A549 (cell line): ENCODE results near the gene TGFB1. TPM values are rescaled to one million over a fixed set of nuclear protein-coding genes. Genes with fewer than 3 reads are reported as not detected.

Source experiments
- ATAC-seq, 2 experiments: fragments of 200-7000 bp in 1 of 2; fragments of >200 bp in 1 of 2; cut with Nextera tagmentation in 1 of 2; cut with Tn5 transposase in 1 of 2; 3 replicates each; pipeline versions ENCODE4 v1.8.0 to v1.9.1; 2018 to 2020; ENCODE audit warnings: mild to moderate bottlenecking in 1 of 2, moderate library complexity in 1 of 2
- CTCF ChIA-PET: fragments of 300-600 bp; sonication (Branson Sonifier 250); formaldehyde crosslinking; extraction: SDS; loops from one replicate; lab custom pipeline; 2021; ENCODE audit warnings: antibody characterized with exemption, inconsistent platforms; lab: Yijun Ruan, JAX
- POLR2A ChIA-PET: fragments of 350-600 bp; formaldehyde crosslinking; extraction: SDS; loops from one replicate; lab custom pipeline; 2021; ENCODE audit warnings: antibody characterized with exemption, inconsistent platforms; lab: Yijun Ruan, JAX
- DNase-seq, 2 experiments: peaks; one replicate each; pipeline versions ENCODE4 v3.0.0 to v3.0.0-alpha.2; 2011 to 2016; ENCODE audit warnings: low read depth in 1 of 2, low spot score in 1 of 2
- FAIRE-seq: peaks from 2 replicates; lab custom pipeline; 2011; peaks lifted over from hg19 to GRCh38; lab: Jason Lieb, UNC
- H3K27ac ChIP-seq, 2 experiments: fragments of >200 bp; sonication (Bioruptor Twin); formaldehyde crosslinking; 3 replicates each; pipeline ENCODE4 v1.5.1; 2016 to 2017
- H3K4me1 ChIP-seq: fragments of >200 bp; sonication (Bioruptor Twin); formaldehyde crosslinking; 3 replicates; pipeline ENCODE4 v1.6.1; 2016
- H3K4me2 ChIP-seq: fragments of >200 bp; sonication (Bioruptor Twin); formaldehyde crosslinking; 3 replicates; pipeline ENCODE4 v1.6.1; 2016
- H3K4me3 ChIP-seq: fragments of >200 bp; sonication (Bioruptor Twin); formaldehyde crosslinking; 3 replicates; pipeline ENCODE4 v1.5.1; 2016
- H3K9me3 ChIP-seq: fragments of >200 bp; sonication (Bioruptor Twin); formaldehyde crosslinking; 3 replicates; pipeline ENCODE4 v1.6.1; 2016
- BHLHE40 ChIP-seq: IDR thresholded peaks from 2 replicates; pipeline ENCODE4 v1.6.1; 2012; ENCODE audit warnings: low read depth, low read length, inconsistent platforms
- CBX8 ChIP-seq: fragments of 200-600 bp; sonication (generic); IDR thresholded peaks from 2 replicates; pipeline ENCODE4 v1.6.1; 2016
- CEBPB ChIP-seq, 2 experiments: fragments of >200 bp in 1 of 2; sonication (Bioruptor Twin) in 1 of 2; formaldehyde crosslinking in 1 of 2; IDR thresholded peaks; 2 replicates each; pipeline ENCODE4 v1.6.1; 2012 to 2016
- E2F6 ChIP-seq: IDR thresholded peaks from 2 replicates; pipeline ENCODE4 v1.6.1; 2012; ENCODE audit warnings: low read depth, borderline replicate concordance
- EHF ChIP-seq: fragments of 250-450 bp; sonication (Bioruptor Pico); IDR thresholded peaks from 2 replicates; pipeline ENCODE4 v1.5.0; 2020; ENCODE audit warnings: mild to moderate bottlenecking
- EHMT2 ChIP-seq: fragments of 200-600 bp; sonication (generic); IDR thresholded peaks from 2 replicates; pipeline ENCODE4 v1.6.1; 2016; ENCODE audit warnings: antibody characterized with exemption, low read depth, mild to moderate bottlenecking, moderate library complexity
- FOSL2 ChIP-seq, 2 experiments: fragments of 450-650 bp in 1 of 2; fragments of >200 bp in 1 of 2; sonication (Bioruptor Twin) in 1 of 2; formaldehyde crosslinking; IDR thresholded peaks; 2 replicates each; pipeline versions ENCODE4 v1.5.0 to v1.6.1; 2016 to 2020; ENCODE audit warnings: mild to moderate bottlenecking in 1 of 2, moderate library complexity in 1 of 2
- HMGXB4 ChIP-seq: fragments of 250-450 bp; sonication (Bioruptor Pico); IDR thresholded peaks from 2 replicates; pipeline ENCODE4 v1.5.0; 2021; ENCODE audit warnings: mild to moderate bottlenecking, moderate library complexity, borderline replicate concordance
- JUN ChIP-seq, 2 experiments: fragments of >200 bp; sonication (Bioruptor Twin); formaldehyde crosslinking; IDR thresholded peaks; 2 replicates in 1 of 2; 3 replicates in 1 of 2; pipeline ENCODE4 v1.6.1; 2016 to 2017
- JUNB ChIP-seq: fragments of >200 bp; sonication (Bioruptor Twin); formaldehyde crosslinking; IDR thresholded peaks from 2 replicates; pipeline ENCODE4 v1.6.1; 2016
- MAZ ChIP-seq: fragments of 150-350 bp; IDR thresholded peaks from 2 replicates; pipeline ENCODE4 v1.6.1; 2014; ENCODE audit warnings: antibody characterized with exemption, low read depth, low read length, borderline replicate concordance
- NFE2L2 ChIP-seq: fragments of 150-350 bp; conservative IDR thresholded peaks from 2 replicates; pipeline ENCODE4 v1.6.1; 2014; ENCODE audit warnings: low read length
- NR3C1 ChIP-seq: fragments of >200 bp; sonication (Bioruptor Twin); formaldehyde crosslinking; IDR thresholded peaks from 3 replicates; pipeline ENCODE4 v1.6.1; 2017
- POLR2AphosphoS2 ChIP-seq: conservative IDR thresholded peaks from 2 replicates; pipeline ENCODE4 v1.6.1; 2012; ENCODE audit warnings: low read length, improper control_type of control experiment, inconsistent platforms
- RCOR1 ChIP-seq: fragments of 150-350 bp; IDR thresholded peaks from 2 replicates; pipeline ENCODE4 v1.6.1; 2014; ENCODE audit warnings: antibody characterized with exemption, low read length, low read depth
- TFCP2L1 ChIP-seq: fragments of 250-450 bp; sonication (Bioruptor Pico); IDR thresholded peaks from 2 replicates; pipeline ENCODE4 v1.5.0; 2021; ENCODE audit warnings: mild to moderate bottlenecking
- ZSCAN20 ChIP-seq: fragments of 250-450 bp; sonication (Bioruptor Pico); IDR thresholded peaks from 2 replicates; pipeline ENCODE4 v1.8.0; 2022; ENCODE audit warnings: mild to moderate bottlenecking, moderate library complexity
- WGBS: methylation state at CpG from one replicate; pipeline ENCODE4 v1.1.6; 2017; ENCODE audit errors: missing lambda C conversion rate; 5-methylcytosine and 5-hydroxymethylcytosine counted together
- polyA plus RNA-seq, 4 experiments: library from polyadenylated mRNA; depleted of rRNA in 3 of 4; stranded (reverse); fragments of >200 nt; fragmentation: RNase III in 1 of 4; extraction: RNeasy Plus Mini Kit Qiagen cat#74134 plus additional on column Dnase treatment in 1 of 4; gene quantifications; 2 replicates in 3 of 4; 3 replicates in 1 of 4; pipeline ENCODE4 v1.2.3, GENCODE V29; 2011 to 2017
- TF ChIP-seq, protein P1 (sequence below): IDR thresholded peaks from 2 replicates; pipeline ENCODE4 v1.6.1; 2012
- TF ChIP-seq, protein P2 (sequence below): IDR thresholded peaks from 2 replicates; pipeline ENCODE4 v1.6.1; 2012
- TF ChIP-seq, protein P3 (sequence below): fragments of 450-650 bp; IDR thresholded peaks from 2 replicates; pipeline ENCODE4 v1.6.1; 2014; ENCODE audit warnings: antibody characterized with exemption
- TF ChIP-seq, protein P4 (sequence below): fragments of 250-450 bp; sonication (Bioruptor Pico); IDR thresholded peaks from 2 replicates; pipeline ENCODE4 v1.5.0; 2020; ENCODE audit warnings: low read depth, mild to moderate bottlenecking, moderate library complexity

TGFB1 gene
- polyA plus RNA-seq, 2 of the 4 experiments (the other 2 are of a cell fraction): 6.0 to 83.2 TPM

DNA sequence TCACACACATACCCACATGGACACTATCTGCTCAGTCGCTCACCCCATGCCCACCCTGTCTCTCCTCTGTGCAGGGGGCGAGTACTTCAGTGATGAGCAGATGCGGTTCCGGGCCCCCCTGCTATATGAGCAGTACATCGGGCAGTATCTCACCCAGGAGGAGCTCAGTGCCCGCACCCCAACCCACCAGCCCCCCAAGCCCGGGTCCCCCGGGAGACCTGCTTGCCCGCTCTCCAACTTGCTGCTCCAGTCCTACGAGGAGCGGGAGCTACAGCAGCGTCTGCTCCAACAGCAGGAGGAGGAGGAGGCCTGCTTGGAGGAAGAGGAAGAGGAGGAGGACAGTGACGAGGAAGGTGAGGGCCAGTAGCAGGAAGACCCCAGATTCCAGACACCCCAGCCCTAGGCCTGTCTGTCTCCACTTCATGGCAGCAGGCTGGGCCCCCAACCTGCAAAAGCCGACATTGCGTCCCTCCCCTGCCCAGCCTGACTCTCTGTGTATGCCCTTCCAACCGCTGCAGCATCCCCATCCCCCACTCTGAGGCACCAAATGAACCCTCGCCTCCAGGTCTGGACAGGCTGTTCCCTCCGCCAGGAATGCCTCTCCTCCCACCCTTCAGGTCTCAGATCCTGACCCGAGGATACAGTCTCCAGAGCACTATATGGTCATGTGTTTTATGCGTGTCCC lies 34.1 kb downstream of the TGFB1 start:
- CTCF ChIA-PET: interaction anchor here (0.6 to 18.6 kb wide), 12 partner anchors 14 to 1491 kb away, joined by 3 to 295 read pairs (median 4); partner anchors contain the start of genes CCDC97, HNRNPUL1 and TGFB1
- Histone ChIP-seq H3K4me3 (no peak overlapping the region), H3K4me1 (peaks cover 35% of the 10 kb centered on the region), H3K9me3 (no peaks in the 10 kb centered on the region), H3K27ac (no peak overlapping the region), H3K4me2 (no peak overlapping the region)
- ATAC-seq (no peak), DNase-seq (no peak), FAIRE-seq (peak; percentile 63)
- POLR2A ChIA-PET: interaction anchor here (0.6 kb wide), 1 partner anchor 9 kb away, joined by 3 read pairs; the partner anchor contains the start of gene CCDC97
- WGBS: 88% methylated on average over 19 of the region's 20 CpGs
- TF ChIP-seq JUN (IDR thresholded peaks at IDR 0.05) (no peak; a peak in 2 of 5 replicates), BHLHE40 (no peak), MAZ (no peak), TFCP2L1 (CRISPR knock-in tag) (no peak), NFE2L2 (no peak), E2F6 (no peak), NR3C1 (no peak)
- TF ChIP-seq, protein P1, sequence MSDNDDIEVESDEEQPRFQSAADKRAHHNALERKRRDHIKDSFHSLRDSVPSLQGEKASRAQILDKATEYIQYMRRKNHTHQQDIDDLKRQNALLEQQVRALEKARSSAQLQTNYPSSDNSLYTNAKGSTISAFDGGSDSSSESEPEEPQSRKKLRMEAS: no peak
- TF ChIP-seq, protein P2, sequence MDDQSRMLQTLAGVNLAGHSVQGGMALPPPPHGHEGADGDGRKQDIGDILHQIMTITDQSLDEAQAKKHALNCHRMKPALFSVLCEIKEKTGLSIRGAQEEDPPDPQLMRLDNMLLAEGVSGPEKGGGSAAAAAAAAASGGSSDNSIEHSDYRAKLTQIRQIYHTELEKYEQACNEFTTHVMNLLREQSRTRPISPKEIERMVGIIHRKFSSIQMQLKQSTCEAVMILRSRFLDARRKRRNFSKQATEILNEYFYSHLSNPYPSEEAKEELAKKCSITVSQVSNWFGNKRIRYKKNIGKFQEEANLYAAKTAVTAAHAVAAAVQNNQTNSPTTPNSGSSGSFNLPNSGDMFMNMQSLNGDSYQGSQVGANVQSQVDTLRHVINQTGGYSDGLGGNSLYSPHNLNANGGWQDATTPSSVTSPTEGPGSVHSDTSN: no peak

DNA sequence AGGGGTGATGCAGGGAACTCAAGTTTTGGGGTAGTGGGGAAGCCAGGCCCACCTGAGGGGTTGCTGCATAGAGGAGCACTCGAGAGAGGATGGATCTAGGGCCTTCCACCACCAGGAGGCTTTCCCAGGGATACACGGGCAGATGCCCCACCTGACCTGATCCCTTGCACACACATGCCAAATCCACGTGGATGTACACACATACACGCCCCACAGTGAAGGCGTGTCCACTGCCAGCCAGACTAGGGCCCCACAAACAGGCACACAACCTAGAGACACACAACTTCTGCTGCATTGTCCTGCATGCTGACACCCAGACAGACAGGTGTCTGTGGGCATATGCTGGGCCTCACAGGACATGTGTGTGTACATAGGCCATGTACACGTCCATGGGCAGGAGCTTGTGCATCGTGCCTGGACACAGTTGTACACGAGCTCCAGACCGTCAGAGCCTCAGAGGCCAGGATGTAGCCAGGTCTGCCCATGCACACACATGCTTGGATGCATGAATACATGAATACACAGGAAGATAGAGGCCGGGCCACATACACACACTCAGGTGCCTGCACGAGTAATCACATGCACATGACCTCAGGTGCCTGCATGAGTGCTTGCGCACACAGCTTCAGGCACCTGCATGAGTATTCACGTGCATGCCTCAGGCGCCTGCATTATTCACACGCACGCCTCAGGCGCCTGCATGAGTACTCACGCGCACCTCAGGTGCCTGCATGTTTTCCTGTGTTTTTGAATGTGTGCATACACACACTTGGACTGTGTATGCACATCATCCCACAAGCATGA lies 34.8 kb downstream of the TGFB1 start:
- CTCF ChIA-PET: interaction anchor here (1.0 to 18.6 kb wide), 10 partner anchors 13 to 247 kb away, joined by 3 to 295 read pairs (median 6); partner anchors contain the start of genes CCDC97, HNRNPUL1 and TGFB1
- 0 out of 6 replicates have a peak, but pooled peaks of 1 of the 2 experiments have one; percentile 2 for ATAC-seq
- POLR2A ChIA-PET: interaction anchor here (0.6 kb wide), 1 partner anchor 8 kb away, joined by 3 read pairs; the partner anchor contains the start of gene CCDC97
- peak; percentile 18 for FAIRE-seq
- WGBS: 87% methylated on average over 19 of the region's 19 CpGs
- no peaks in the 10 kb centered on the region for H3K9me3 ChIP-seq
- DNase-seq: no peak
- H3K4me1 ChIP-seq: peaks cover 28% of the 10 kb centered on the region
- no peak overlapping the region for H3K27ac ChIP-seq
- no peak overlapping the region for H3K4me3 ChIP-seq
- H3K4me2 ChIP-seq: no peak overlapping the region
- TF ChIP-seq, protein P3, sequence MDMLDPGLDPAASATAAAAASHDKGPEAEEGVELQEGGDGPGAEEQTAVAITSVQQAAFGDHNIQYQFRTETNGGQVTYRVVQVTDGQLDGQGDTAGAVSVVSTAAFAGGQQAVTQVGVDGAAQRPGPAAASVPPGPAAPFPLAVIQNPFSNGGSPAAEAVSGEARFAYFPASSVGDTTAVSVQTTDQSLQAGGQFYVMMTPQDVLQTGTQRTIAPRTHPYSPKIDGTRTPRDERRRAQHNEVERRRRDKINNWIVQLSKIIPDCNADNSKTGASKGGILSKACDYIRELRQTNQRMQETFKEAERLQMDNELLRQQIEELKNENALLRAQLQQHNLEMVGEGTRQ: 0 out of 2 replicates have a peak, but pooled peaks have one; percentile 8
- TF ChIP-seq EHMT2 (no peak), POLR2AphosphoS2 (0 out of 2 replicates have a peak, but pooled peaks have one; percentile 79)
- TF ChIP-seq, protein P4, sequence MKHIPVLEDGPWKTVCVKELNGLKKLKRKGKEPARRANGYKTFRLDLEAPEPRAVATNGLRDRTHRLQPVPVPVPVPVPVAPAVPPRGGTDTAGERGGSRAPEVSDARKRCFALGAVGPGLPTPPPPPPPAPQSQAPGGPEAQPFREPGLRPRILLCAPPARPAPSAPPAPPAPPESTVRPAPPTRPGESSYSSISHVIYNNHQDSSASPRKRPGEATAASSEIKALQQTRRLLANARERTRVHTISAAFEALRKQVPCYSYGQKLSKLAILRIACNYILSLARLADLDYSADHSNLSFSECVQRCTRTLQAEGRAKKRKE (CRISPR knock-in tag): no peak

- ChIA-PET CTCF (interaction anchor here (0.8 to 18.6 kb wide), 12 partner anchors 10 to 653 kb away, joined by 3 to 295 read pairs (median 4); partner anchors contain the start of genes CCDC97, HNRNPUL1 and TGFB1), POLR2A (no interaction called here)
- no peaks in the 10 kb centered on the region for H3K9me3 ChIP-seq
- H3K27ac ChIP-seq: no peak overlapping the region
- whole genome bisulfite sequencing: 95% methylated on average over 24 of the region's 24 CpGs
- FAIRE-seq (no peak), ATAC-seq (no peak), DNase-seq (no peak)
- TF ChIP-seq ZSCAN20 (CRISPR knock-in tag) (no peak), EHMT2 (no peak), RCOR1 (no peak), FOSL2 (IDR thresholded peaks at IDR 0.05) (no peak), FOSL2 (CRISPR knock-in tag; IDR thresholded peaks at IDR 0.05) (no peak), JUNB (no peak), EHF (CRISPR knock-in tag) (no peak), CEBPB (IDR thresholded peaks at IDR 0.05) (no peak), HMGXB4 (CRISPR knock-in tag) (no peak), CBX8 (no peak)
- no peak overlapping the region for H3K4me2 ChIP-seq
- no peak overlapping the region for H3K4me3 ChIP-seq
- peaks cover 7% of the 10 kb centered on the region for H3K4me1 ChIP-seq
Observed at GRCh38 chr19:41316306-41316920, 37.3 kb downstream of the TGFB1 start.
